GM12891 (cell line): ENCODE data around the gene ARL8B.

Experiments used
- POLR2A ChIP-seq: IDR thresholded peaks from 2 replicates; pipeline ENCODE4 v1.6.1; 2011; ENCODE audit warnings: low read depth, low read length, control low read depth
- POLR2AphosphoS5 ChIP-seq: IDR thresholded peaks from 2 replicates; pipeline ENCODE4 v1.6.1; 2011; ENCODE audit warnings: low read depth, low read length, control low read depth
- SPI1 ChIP-seq: IDR thresholded peaks from 2 replicates; pipeline ENCODE4 v1.6.1; 2011; ENCODE audit warnings: low read depth, low read length, control low read depth
- TAF1 ChIP-seq: IDR thresholded peaks from 2 replicates; pipeline ENCODE4 v1.6.1; 2011; ENCODE audit warnings: low read depth, low read length, control low read depth

GRCh38 chr3:5112043-5112442 is 10.0 kb upstream of the ARL8B start:
- TF ChIP-seq POLR2A (no peak), POLR2AphosphoS5 (no peak), TAF1 (no peak), SPI1 (no peak)
